ENCODE data around the gene SNAP47.

The SNAP47 gene

GRCh38 chr1:227767401-227768124, 32.3 kb downstream of the SNAP47 start:
- DNase-seq (ENCODE audit: low spot score) = no peak
- Histone ChIP-seq H3K27me3 (ENCODE audit: control insufficient read depth in 3 of 3, insufficient read depth in 3 of 3, low read depth in 1 of 3, low read length in 3 of 3) (no peaks in the 10 kb centered on the region), H3K36me3 (replicated peaks in 1 of 2; ENCODE audit: control insufficient read depth in 2 of 2, insufficient read depth in 2 of 2, low read length in 2 of 2) (peaks cover 45 to 70% of the 10 kb centered on the region in 2 donors), H2AFZ (ENCODE audit: low read length) (no peak overlapping the region), H2BK12ac (ENCODE audit: low read length) (no peak overlapping the region), H2AK5ac (ENCODE audit: low read depth, low read length) (no peak overlapping the region), H3K27ac (replicated peaks; ENCODE audit: low read length) (no peak overlapping the region), H3K4ac (ENCODE audit: low read length) (no peak overlapping the region), H2BK5ac (ENCODE audit: low read length) (no peak overlapping the region), H2BK120ac (ENCODE audit: low read depth, low read length) (no peak overlapping the region), H3K9ac (ENCODE audit: low read depth, low read length, poor library complexity) (peak overlapping the region; percentile 64), H2BK15ac (ENCODE audit: low read length) (no peak overlapping the region), H3K4me2 (ENCODE audit: insufficient read depth, low read length, poor library complexity, severe bottlenecking) (no peak overlapping the region), H4K8ac (ENCODE audit: low read depth, low read length) (peak overlapping the region; percentile 8), H3K4me1 (ENCODE audit: control insufficient read depth in 2 of 2, insufficient read depth in 1 of 2, low read depth in 1 of 2, low read length in 2 of 2) (no peaks in the 10 kb centered on the region), H3K79me1 (ENCODE audit: low read depth, low read length) (peaks cover 8% of the 10 kb centered on the region), H3K4me3 (ENCODE audit: low read length in 2 of 2) (peak overlapping the region in 1 of 2 donors; percentile 25), H3K18ac (ENCODE audit: low read length) (no peak overlapping the region), H3K23ac (ENCODE audit: low read depth, low read length, poor library complexity) (peak overlapping the region; percentile 28), H3K9me3 (replicated peaks in 1 of 2; ENCODE audit: control insufficient read depth in 2 of 2, insufficient read depth in 1 of 2, low read depth in 1 of 2, low read length in 2 of 2) (peaks cover 0 to 4% of the 10 kb centered on the region in 2 donors), H4K91ac (ENCODE audit: low read depth, low read length, poor library complexity) (peak overlapping the region; percentile 18), H3K14ac (ENCODE audit: low read length) (no peak overlapping the region)
- no CpG with 5 or more reads among the region's 6 CpGs for WGBS, 2 donors (ENCODE audit: extremely low coverage in 2 of 2, insufficient read length in 2 of 2, insufficient replicate concordance in 1 of 2)

GRCh38 chr1:227768125-227768439, 32.8 kb downstream of the SNAP47 start:
- Histone ChIP-seq H2AFZ (ENCODE audit: low read length) (no peak overlapping the region), H3K4me2 (ENCODE audit: insufficient read depth, low read length, poor library complexity, severe bottlenecking) (no peak overlapping the region), H3K4ac (ENCODE audit: low read length) (no peak overlapping the region), H3K27me3 (ENCODE audit: control insufficient read depth in 3 of 3, insufficient read depth in 3 of 3, low read depth in 1 of 3, low read length in 3 of 3) (no peaks in the 10 kb centered on the region), H3K18ac (ENCODE audit: low read length) (no peak overlapping the region), H3K9ac (ENCODE audit: low read depth, low read length, poor library complexity) (no peak overlapping the region), H2AK5ac (ENCODE audit: low read depth, low read length) (no peak overlapping the region), H4K91ac (ENCODE audit: low read depth, low read length, poor library complexity) (no peak overlapping the region), H3K9me3 (replicated peaks in 1 of 2; ENCODE audit: control insufficient read depth in 2 of 2, insufficient read depth in 1 of 2, low read depth in 1 of 2, low read length in 2 of 2) (peaks cover 0 to 4% of the 10 kb centered on the region in 2 donors), H3K4me1 (ENCODE audit: control insufficient read depth in 2 of 2, insufficient read depth in 1 of 2, low read depth in 1 of 2, low read length in 2 of 2) (no peaks in the 10 kb centered on the region), H2BK5ac (ENCODE audit: low read length) (no peak overlapping the region), H3K23ac (ENCODE audit: low read depth, low read length, poor library complexity) (no peak overlapping the region), H3K36me3 (replicated peaks in 1 of 2; ENCODE audit: control insufficient read depth in 2 of 2, insufficient read depth in 2 of 2, low read length in 2 of 2) (peaks cover 44 to 70% of the 10 kb centered on the region in 2 donors), H3K27ac (replicated peaks; ENCODE audit: low read length) (no peak overlapping the region), H3K4me3 (ENCODE audit: low read length in 2 of 2) (no peak overlapping the region), H2BK120ac (ENCODE audit: low read depth, low read length) (no peak overlapping the region), H4K8ac (ENCODE audit: low read depth, low read length) (no peak overlapping the region), H3K14ac (ENCODE audit: low read length) (no peak overlapping the region), H3K79me1 (ENCODE audit: low read depth, low read length) (peaks cover 8% of the 10 kb centered on the region), H2BK15ac (ENCODE audit: low read length) (no peak overlapping the region), H2BK12ac (ENCODE audit: low read length) (no peak overlapping the region)
- DNase-seq (ENCODE audit: low spot score) = no peak
- no CpG with 5 or more reads among the region's 7 CpGs for WGBS, 2 donors (ENCODE audit: extremely low coverage in 2 of 2, insufficient read length in 2 of 2, insufficient replicate concordance in 1 of 2)

DNA sequence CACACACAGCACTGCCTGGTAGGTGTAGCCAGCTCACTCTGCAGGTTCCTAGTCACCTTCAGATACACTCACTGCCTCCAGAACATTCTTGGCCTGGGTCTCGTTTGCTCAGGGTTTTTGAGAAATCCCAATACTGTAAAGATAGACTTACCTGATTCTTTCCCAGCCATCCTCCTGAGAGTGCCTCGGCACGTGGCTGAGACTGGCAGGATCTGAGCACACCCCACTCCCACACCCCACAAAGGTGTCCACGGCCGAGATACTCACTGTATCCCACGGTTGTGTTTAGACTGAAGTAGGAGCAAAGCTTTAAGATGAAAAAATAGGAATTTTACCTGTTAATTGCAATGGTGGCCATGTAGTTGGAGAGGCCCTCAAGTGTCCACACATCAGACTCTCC, 33.4 kb downstream of the SNAP47 start:
- Histone ChIP-seq H4K91ac (ENCODE audit: low read depth, low read length, poor library complexity) (no peak overlapping the region), H3K27me3 (ENCODE audit: control insufficient read depth in 3 of 3, insufficient read depth in 3 of 3, low read depth in 1 of 3, low read length in 3 of 3) (no peaks in the 10 kb centered on the region), H3K9ac (ENCODE audit: low read depth, low read length, poor library complexity) (no peak overlapping the region), H4K8ac (ENCODE audit: low read depth, low read length) (no peak overlapping the region), H3K27ac (replicated peaks; ENCODE audit: low read length) (no peak overlapping the region), H2BK5ac (ENCODE audit: low read length) (no peak overlapping the region), H3K14ac (ENCODE audit: low read length) (no peak overlapping the region), H3K23ac (ENCODE audit: low read depth, low read length, poor library complexity) (no peak overlapping the region), H2BK15ac (ENCODE audit: low read length) (no peak overlapping the region), H2BK120ac (ENCODE audit: low read depth, low read length) (no peak overlapping the region), H3K9me3 (replicated peaks in 1 of 2; ENCODE audit: control insufficient read depth in 2 of 2, insufficient read depth in 1 of 2, low read depth in 1 of 2, low read length in 2 of 2) (peaks cover 0 to 4% of the 10 kb centered on the region in 2 donors), H3K4me2 (ENCODE audit: insufficient read depth, low read length, poor library complexity, severe bottlenecking) (no peak overlapping the region), H2AK5ac (ENCODE audit: low read depth, low read length) (no peak overlapping the region), H3K18ac (ENCODE audit: low read length) (no peak overlapping the region), H2BK12ac (ENCODE audit: low read length) (no peak overlapping the region), H3K4me1 (ENCODE audit: control insufficient read depth in 2 of 2, insufficient read depth in 1 of 2, low read depth in 1 of 2, low read length in 2 of 2) (no peaks in the 10 kb centered on the region), H3K36me3 (replicated peaks in 1 of 2; ENCODE audit: control insufficient read depth in 2 of 2, insufficient read depth in 2 of 2, low read length in 2 of 2) (peaks cover 40 to 72% of the 10 kb centered on the region in 2 donors), H3K79me1 (ENCODE audit: low read depth, low read length) (peaks cover 2% of the 10 kb centered on the region), H3K4ac (ENCODE audit: low read length) (no peak overlapping the region), H2AFZ (ENCODE audit: low read length) (no peak overlapping the region), H3K4me3 (ENCODE audit: low read length in 2 of 2) (no peak overlapping the region)
- no peak for DNase-seq (ENCODE audit: low spot score)
- no CpG with 5 or more reads among the region's 6 CpGs for WGBS, 2 donors (ENCODE audit: extremely low coverage in 2 of 2, insufficient read length in 2 of 2, insufficient replicate concordance in 1 of 2)

GRCh38 chr1:227769047-227769935, 34.1 kb downstream of the SNAP47 start:
- H3K4me3 ChIP-seq (ENCODE audit: low read length in 2 of 2) = no peak overlapping the region
- H3K14ac ChIP-seq (ENCODE audit: low read length) = no peak overlapping the region
- no peak overlapping the region for H3K4ac ChIP-seq (ENCODE audit: low read length)
- H2BK15ac ChIP-seq (ENCODE audit: low read length) = no peak overlapping the region
- H3K27me3 ChIP-seq (ENCODE audit: control insufficient read depth in 3 of 3, insufficient read depth in 3 of 3, low read depth in 1 of 3, low read length in 3 of 3) = no peaks in the 10 kb centered on the region
- no peak overlapping the region for H4K91ac ChIP-seq (ENCODE audit: low read depth, low read length, poor library complexity)
- no peak for DNase-seq (ENCODE audit: low spot score)
- no peak overlapping the region for H3K23ac ChIP-seq (ENCODE audit: low read depth, low read length, poor library complexity)
- no peak overlapping the region for H2BK120ac ChIP-seq (ENCODE audit: low read depth, low read length)
- H2AK5ac ChIP-seq (ENCODE audit: low read depth, low read length) = no peak overlapping the region
- H2BK12ac ChIP-seq (ENCODE audit: low read length) = no peak overlapping the region
- no peak overlapping the region for H2BK5ac ChIP-seq (ENCODE audit: low read length)
- H3K27ac ChIP-seq (replicated peaks; ENCODE audit: low read length) = no peak overlapping the region
- H2AFZ ChIP-seq (ENCODE audit: low read length) = no peak overlapping the region
- H3K4me1 ChIP-seq (ENCODE audit: control insufficient read depth in 2 of 2, insufficient read depth in 1 of 2, low read depth in 1 of 2, low read length in 2 of 2) = no peaks in the 10 kb centered on the region
- no peak overlapping the region for H3K4me2 ChIP-seq (ENCODE audit: insufficient read depth, low read length, poor library complexity, severe bottlenecking)
- peaks cover 40 to 72% of the 10 kb centered on the region in 2 donors for H3K36me3 ChIP-seq (replicated peaks in 1 of 2; ENCODE audit: control insufficient read depth in 2 of 2, insufficient read depth in 2 of 2, low read length in 2 of 2)
- peak overlapping the region; percentile 63 for H3K9ac ChIP-seq (ENCODE audit: low read depth, low read length, poor library complexity)
- H4K8ac ChIP-seq (ENCODE audit: low read depth, low read length) = no peak overlapping the region
- no peak overlapping the region for H3K18ac ChIP-seq (ENCODE audit: low read length)
- H3K9me3 ChIP-seq (replicated peaks in 1 of 2; ENCODE audit: control insufficient read depth in 2 of 2, insufficient read depth in 1 of 2, low read depth in 1 of 2, low read length in 2 of 2) = peaks cover 0 to 4% of the 10 kb centered on the region in 2 donors
- no CpG with 5 or more reads among the region's 20 CpGs for WGBS, 2 donors (ENCODE audit: extremely low coverage in 2 of 2, insufficient read length in 2 of 2, insufficient replicate concordance in 1 of 2)
- no peaks in the 10 kb centered on the region for H3K79me1 ChIP-seq (ENCODE audit: low read depth, low read length)
